ENCODE results near the gene CDKN2B.

CDKN2B gene

DNA sequence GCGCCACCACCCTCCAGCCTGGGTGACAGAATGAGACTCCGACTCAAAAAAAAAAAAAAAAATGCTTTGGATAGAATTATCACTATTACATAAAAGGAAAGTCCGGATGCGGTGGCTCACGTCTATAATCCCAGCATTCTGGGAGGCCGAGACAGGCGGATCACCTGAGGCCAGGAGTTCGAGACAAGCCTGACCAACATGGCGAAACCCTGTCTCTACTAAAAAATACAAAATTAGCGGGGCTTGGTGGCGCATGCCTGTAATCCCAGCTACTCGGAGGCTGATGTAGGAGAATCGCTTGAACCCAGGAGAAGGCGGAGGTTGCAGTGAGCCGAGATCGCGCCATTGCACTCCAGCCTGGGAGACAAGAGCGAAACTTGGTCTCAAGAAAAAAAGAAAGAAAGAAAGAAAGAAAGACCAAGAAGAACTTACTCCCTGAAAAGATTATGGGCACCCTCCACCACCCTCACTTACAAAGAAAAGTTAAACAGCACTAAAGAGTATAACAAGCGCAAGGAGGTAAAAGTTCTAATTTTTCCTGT, 32.7 kb downstream of the CDKN2B start:
- Histone ChIP-seq H3K27ac (no peak overlapping the region), H3K36me3 (no peaks in the 10 kb centered on the region), H3K4me3 (ENCODE audit: low read depth, low read length) (no peak overlapping the region), H3K9me3 (ENCODE audit: severe bottlenecking) (no peaks in the 10 kb centered on the region), H3K27me3 (ENCODE audit: insufficient read depth, low read depth, severe bottlenecking) (no peaks in the 10 kb centered on the region)
- no peak for DNase-seq
- TF ChIP-seq, protein P1, sequence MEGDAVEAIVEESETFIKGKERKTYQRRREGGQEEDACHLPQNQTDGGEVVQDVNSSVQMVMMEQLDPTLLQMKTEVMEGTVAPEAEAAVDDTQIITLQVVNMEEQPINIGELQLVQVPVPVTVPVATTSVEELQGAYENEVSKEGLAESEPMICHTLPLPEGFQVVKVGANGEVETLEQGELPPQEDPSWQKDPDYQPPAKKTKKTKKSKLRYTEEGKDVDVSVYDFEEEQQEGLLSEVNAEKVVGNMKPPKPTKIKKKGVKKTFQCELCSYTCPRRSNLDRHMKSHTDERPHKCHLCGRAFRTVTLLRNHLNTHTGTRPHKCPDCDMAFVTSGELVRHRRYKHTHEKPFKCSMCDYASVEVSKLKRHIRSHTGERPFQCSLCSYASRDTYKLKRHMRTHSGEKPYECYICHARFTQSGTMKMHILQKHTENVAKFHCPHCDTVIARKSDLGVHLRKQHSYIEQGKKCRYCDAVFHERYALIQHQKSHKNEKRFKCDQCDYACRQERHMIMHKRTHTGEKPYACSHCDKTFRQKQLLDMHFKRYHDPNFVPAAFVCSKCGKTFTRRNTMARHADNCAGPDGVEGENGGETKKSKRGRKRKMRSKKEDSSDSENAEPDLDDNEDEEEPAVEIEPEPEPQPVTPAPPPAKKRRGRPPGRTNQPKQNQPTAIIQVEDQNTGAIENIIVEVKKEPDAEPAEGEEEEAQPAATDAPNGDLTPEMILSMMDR (IDR thresholded peaks at IDR 0.05; ENCODE audit: low read depth, low read length): no peak

DNA sequence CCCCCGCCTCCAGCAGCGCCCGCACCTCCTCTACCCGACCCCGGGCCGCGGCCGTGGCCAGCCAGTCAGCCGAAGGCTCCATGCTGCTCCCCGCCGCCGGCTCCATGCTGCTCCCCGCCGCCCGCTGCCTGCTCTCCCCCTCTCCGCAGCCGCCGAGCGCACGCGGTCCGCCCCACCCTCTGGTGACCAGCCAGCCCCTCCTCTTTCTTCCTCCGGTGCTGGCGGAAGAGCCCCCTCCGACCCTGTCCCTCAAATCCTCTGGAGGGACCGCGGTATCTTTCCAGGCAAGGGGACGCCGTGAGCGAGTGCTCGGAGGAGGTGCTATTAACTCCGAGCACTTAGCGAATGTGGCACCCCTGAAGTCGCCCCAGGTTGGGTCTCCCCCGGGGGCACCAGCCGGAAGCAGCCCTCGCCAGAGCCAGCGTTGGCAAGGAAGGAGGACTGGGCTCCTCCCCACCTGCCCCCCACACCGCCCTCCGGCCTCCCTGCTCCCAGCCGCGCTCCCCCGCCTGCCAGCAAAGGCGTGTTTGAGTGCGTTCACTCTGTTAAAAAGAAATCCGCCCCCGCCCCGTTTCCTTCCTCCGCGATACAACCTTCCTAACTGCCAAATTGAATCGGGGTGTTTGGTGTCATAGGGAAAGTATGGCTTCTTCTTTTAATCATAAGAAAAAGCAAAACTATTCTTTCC, 34.2 kb downstream of the CDKN2B start:
- Histone ChIP-seq H3K9me3 (ENCODE audit: severe bottlenecking) (no peaks in the 10 kb centered on the region), H3K4me3 (ENCODE audit: low read depth, low read length) (peak overlapping the region; percentile 59), H3K27ac (peak overlapping the region; percentile 54), H3K36me3 (peaks cover 12% of the 10 kb centered on the region), H3K27me3 (ENCODE audit: insufficient read depth, low read depth, severe bottlenecking) (no peaks in the 10 kb centered on the region)
- TF ChIP-seq, protein P1 (IDR thresholded peaks at IDR 0.05; ENCODE audit: low read depth, low read length): no peak
- DNase-seq: peak; percentile 77

DNA sequence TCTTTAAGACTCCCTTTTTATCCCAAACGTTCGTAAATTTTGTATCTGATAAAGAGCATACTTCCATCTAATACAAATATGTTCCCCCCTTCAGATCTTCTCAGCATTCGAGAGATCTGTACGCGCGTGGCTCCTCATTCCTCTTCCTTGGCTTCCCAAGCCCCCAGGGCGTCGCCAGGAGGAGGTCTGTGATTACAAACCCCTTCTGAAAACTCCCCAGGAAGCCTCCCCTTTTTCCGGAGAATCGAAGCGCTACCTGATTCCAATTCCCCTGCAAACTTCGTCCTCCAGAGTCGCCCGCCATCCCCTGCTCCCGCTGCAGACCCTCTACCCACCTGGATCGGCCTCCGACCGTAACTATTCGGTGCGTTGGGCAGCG, 34.8 kb downstream of the CDKN2B start:
- H3K27ac ChIP-seq: peak overlapping the region; percentile 54
- H3K9me3 ChIP-seq (ENCODE audit: severe bottlenecking): no peaks in the 10 kb centered on the region
- H3K4me3 ChIP-seq (ENCODE audit: low read depth, low read length): peak overlapping the region; percentile 59
- H3K36me3 ChIP-seq: peaks cover 13% of the 10 kb centered on the region
- no peaks in the 10 kb centered on the region for H3K27me3 ChIP-seq (ENCODE audit: insufficient read depth, low read depth, severe bottlenecking)
- peak; percentile 28 for DNase-seq
- TF ChIP-seq, protein P1 (IDR thresholded peaks at IDR 0.05; ENCODE audit: low read depth, low read length): no peak

DNA sequence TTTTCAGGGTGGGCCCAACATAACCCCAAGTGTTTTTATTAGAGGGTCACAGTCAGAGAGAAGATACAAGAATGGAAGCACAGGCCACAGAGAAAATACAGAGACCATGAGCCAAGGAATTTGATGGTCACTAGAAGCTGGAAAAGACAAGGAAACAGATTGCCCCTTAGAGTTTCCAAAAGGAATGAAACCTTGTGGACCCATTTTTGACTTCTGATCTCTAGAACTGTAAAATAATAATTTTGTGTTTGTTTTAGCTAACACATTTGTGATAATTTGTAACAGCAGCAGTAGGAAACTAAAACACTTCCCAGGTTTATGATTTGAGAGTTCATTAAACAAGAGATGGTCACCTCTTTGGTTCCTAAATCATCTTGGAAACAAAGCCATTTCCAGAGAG, 36.7 kb downstream of the CDKN2B start:
- no peaks in the 10 kb centered on the region for H3K9me3 ChIP-seq (ENCODE audit: severe bottlenecking)
- no peak overlapping the region for H3K27ac ChIP-seq
- no peak overlapping the region for H3K4me3 ChIP-seq (ENCODE audit: low read depth, low read length)
- no peaks in the 10 kb centered on the region for H3K27me3 ChIP-seq (ENCODE audit: insufficient read depth, low read depth, severe bottlenecking)
- peaks cover 23% of the 10 kb centered on the region for H3K36me3 ChIP-seq
- DNase-seq: no peak
- TF ChIP-seq, protein P1 (IDR thresholded peaks at IDR 0.05; ENCODE audit: low read depth, low read length): no peak

DNA sequence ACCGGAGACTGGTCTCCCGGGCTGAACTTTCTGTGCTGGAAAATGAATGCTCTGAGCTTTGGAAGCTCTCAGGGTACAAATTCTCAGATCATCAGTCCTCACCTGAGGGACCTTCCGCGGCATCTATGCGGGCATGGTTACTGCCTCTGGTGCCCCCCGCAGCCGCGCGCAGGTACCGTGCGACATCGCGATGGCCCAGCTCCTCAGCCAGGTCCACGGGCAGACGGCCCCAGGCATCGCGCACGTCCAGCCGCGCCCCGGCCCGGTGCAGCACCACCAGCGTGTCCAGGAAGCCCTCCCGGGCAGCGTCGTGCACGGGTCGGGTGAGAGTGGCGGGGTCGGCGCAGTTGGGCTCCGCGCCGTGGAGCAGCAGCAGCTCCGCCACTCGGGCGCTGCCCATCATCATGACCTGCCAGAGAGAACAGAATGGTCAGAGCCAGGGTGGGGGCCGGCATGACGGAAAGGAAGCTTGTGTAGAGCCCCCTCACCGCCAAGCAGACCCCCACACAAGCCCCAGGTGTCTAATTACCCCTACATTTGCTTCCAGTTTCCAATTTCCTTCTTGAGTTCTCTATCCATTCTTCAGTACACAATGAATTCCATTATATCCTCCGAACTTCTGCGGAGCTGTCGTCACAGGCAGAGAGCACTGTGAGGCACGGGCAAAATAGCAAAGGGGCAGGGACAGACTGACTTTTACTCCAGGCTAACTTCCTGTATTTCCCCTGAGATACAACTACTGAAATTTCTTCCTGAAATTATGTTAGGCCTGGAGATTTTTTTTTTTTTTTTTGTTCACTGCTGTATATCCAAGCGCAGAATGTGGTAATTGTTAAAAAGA, 38.1 kb downstream of the CDKN2B start:
- Histone ChIP-seq H3K27ac (no peak overlapping the region), H3K36me3 (peaks cover 26% of the 10 kb centered on the region), H3K4me3 (ENCODE audit: low read depth, low read length) (no peak overlapping the region), H3K27me3 (ENCODE audit: insufficient read depth, low read depth, severe bottlenecking) (no peaks in the 10 kb centered on the region), H3K9me3 (ENCODE audit: severe bottlenecking) (no peaks in the 10 kb centered on the region)
- no peak for DNase-seq
- TF ChIP-seq, protein P1 (IDR thresholded peaks at IDR 0.05; ENCODE audit: low read depth, low read length): no peak
